ENCODE results near the gene CAMK4. TPM values are rescaled to one million over a fixed set of nuclear protein-coding genes. Genes with fewer than 3 reads are reported as not detected.

Gene CAMK4
- total and polyA plus RNA-seq, 2 donors (not counting 3 experiments of a cell fraction or from before 2014, with no cell fraction given): 2.2 to 5.4 TPM

DNA sequence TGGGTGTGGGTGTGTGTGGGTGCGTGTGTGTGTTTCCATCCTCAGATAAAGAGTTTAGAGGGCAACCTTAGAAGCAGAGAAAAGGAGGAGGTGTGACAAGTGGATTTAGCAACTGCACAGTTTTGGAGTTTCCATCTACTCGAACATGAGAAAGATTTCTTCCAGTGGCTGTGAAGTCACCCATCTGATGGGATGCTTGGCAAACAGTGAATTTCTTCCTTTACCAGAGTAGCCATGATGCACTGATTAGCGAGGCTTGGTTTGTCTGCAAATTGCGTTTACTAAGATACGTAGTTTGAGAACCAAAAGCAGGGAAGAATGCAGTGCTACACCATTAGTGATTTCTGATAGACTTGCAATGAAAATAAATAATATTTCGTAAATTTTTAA, 288.9 kb downstream of the CAMK4 start:
- H2AFZ ChIP-seq (ENCODE audit: low read depth, low read length): peak overlapping the region; percentile 47
- ChIA-PET CTCF (interaction anchor here (7.2 kb wide), 1 partner anchor 18 kb away, joined by 64 read pairs; no protein-coding TSS in a partner anchor), POLR2A (interaction anchor here (1.0 to 1.1 kb wide), 2 partner anchors 19 to 647 kb away, joined by 3 to 4 read pairs; no protein-coding TSS in a partner anchor)
- intact Hi-C loops (cut with micrococcal nuclease): loop anchor here (2.0 to 10.0 kb wide), 5 partner anchors 168 to 904 kb away; partner anchors contain the start of genes EPB41L4A and WDR36
- H3K4me1 ChIP-seq (ENCODE audit: control insufficient read depth, extremely low read depth, insufficient read depth, low read length): peaks cover 30% of the 10 kb centered on the region
- H3K79me2 ChIP-seq (ENCODE audit: control insufficient read depth, insufficient read depth, low read length): peaks cover 42% of the 10 kb centered on the region
- peak overlapping the region; percentile 93 for H3K9ac ChIP-seq (replicated peaks; ENCODE audit: extremely low read depth, insufficient read depth, low read length)
- peak overlapping the region; percentile 89 for H3K4me2 ChIP-seq (ENCODE audit: insufficient read depth, low read length)
- peaks cover under 1% of the 10 kb centered on the region for H4K20me1 ChIP-seq (replicated peaks; ENCODE audit: control insufficient read depth, extremely low read depth, insufficient read depth, low read length)
- TF ChIP-seq, protein P1, sequence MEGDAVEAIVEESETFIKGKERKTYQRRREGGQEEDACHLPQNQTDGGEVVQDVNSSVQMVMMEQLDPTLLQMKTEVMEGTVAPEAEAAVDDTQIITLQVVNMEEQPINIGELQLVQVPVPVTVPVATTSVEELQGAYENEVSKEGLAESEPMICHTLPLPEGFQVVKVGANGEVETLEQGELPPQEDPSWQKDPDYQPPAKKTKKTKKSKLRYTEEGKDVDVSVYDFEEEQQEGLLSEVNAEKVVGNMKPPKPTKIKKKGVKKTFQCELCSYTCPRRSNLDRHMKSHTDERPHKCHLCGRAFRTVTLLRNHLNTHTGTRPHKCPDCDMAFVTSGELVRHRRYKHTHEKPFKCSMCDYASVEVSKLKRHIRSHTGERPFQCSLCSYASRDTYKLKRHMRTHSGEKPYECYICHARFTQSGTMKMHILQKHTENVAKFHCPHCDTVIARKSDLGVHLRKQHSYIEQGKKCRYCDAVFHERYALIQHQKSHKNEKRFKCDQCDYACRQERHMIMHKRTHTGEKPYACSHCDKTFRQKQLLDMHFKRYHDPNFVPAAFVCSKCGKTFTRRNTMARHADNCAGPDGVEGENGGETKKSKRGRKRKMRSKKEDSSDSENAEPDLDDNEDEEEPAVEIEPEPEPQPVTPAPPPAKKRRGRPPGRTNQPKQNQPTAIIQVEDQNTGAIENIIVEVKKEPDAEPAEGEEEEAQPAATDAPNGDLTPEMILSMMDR (IDR thresholded peaks at IDR 0.05; ENCODE audit: extremely low read depth in 1 of 2, insufficient read depth in 1 of 2, low read depth in 1 of 2, low read length in 2 of 2): no peak
- TF ChIP-seq MYC (IDR thresholded peaks at IDR 0.05; ENCODE audit: low read depth, low read length): no peak
- no peak for TF ChIP-seq POLR2AphosphoS5 (IDR thresholded peaks at IDR 0.05; ENCODE audit: insufficient read depth, low read depth, low read length)
- TF ChIP-seq EZH2 (IDR thresholded peaks at IDR 0.05; ENCODE audit: borderline replicate concordance, low read depth, low read length, severe bottlenecking): no peak
- H3K27ac ChIP-seq (ENCODE audit: insufficient read depth, low read depth, low read length): peak overlapping the region; percentile 95
- dilution Hi-C loops (cut with MboI; ENCODE audit: extremely low pct_ligation_motif_present, low sequenced_read_pairs): no loop called here
- no peaks in the 10 kb centered on the region for H3K9me3 ChIP-seq (replicated peaks; ENCODE audit: control insufficient read depth, insufficient read depth, low read length)
- H3K4me3 ChIP-seq (replicated peaks in 1 of 3; ENCODE audit: insufficient read depth in 1 of 3, low read depth in 1 of 3, low read length in 3 of 3): peak overlapping the region; percentile 45 to 75 (median 72)
- no peaks in the 10 kb centered on the region for H3K9me1 ChIP-seq (replicated peaks; ENCODE audit: control insufficient read depth, extremely low read depth, insufficient read depth, low read length)
- H3K36me3 ChIP-seq (ENCODE audit: control insufficient read depth in 2 of 2, extremely low read depth in 1 of 2, insufficient read depth in 2 of 2, low read length in 2 of 2): no peaks in the 10 kb centered on the region
- TSS peak; percentile 81 for BruUV-seq (replicated peaks)
- DNase-seq (ENCODE audit: low read depth, low spot score): no peak
- FAIRE-seq: no peak
- no peaks in the 10 kb centered on the region for H3K27me3 ChIP-seq (ENCODE audit: control insufficient read depth in 2 of 2, insufficient read depth in 2 of 2, low read length in 2 of 2)

DNA sequence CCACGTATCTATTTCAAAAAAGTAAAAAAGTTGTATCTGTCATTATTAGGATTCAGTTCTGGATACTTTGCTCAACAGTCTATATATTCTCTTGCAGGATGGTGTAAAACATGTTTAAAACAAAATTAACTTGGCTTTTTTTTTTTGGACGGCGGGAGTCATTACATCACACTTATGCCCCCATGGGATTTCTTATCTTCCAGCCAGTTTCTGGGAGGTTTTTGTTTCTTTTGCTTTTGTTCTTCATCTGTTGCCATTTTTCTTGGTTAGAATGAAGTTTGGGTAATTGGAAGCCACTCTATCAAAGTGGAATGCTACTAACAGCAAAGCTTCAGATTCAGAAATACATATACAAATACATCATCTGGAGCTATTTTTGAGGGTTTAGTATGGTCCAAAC, 289.9 kb downstream of the CAMK4 start:
- Histone ChIP-seq H3K27me3 (ENCODE audit: control insufficient read depth in 2 of 2, insufficient read depth in 2 of 2, low read length in 2 of 2) (no peaks in the 10 kb centered on the region), H3K4me3 (replicated peaks in 1 of 3; ENCODE audit: insufficient read depth in 1 of 3, low read depth in 1 of 3, low read length in 3 of 3) (no peak overlapping the region), H3K36me3 (ENCODE audit: control insufficient read depth in 2 of 2, extremely low read depth in 1 of 2, insufficient read depth in 2 of 2, low read length in 2 of 2) (no peaks in the 10 kb centered on the region), H3K79me2 (ENCODE audit: control insufficient read depth, insufficient read depth, low read length) (peaks cover 32% of the 10 kb centered on the region), H3K27ac (ENCODE audit: insufficient read depth, low read depth, low read length) (peak overlapping the region; percentile 95), H3K9me3 (replicated peaks; ENCODE audit: control insufficient read depth, insufficient read depth, low read length) (no peaks in the 10 kb centered on the region), H4K20me1 (replicated peaks; ENCODE audit: control insufficient read depth, extremely low read depth, insufficient read depth, low read length) (no peaks in the 10 kb centered on the region), H3K9me1 (replicated peaks; ENCODE audit: control insufficient read depth, extremely low read depth, insufficient read depth, low read length) (no peaks in the 10 kb centered on the region), H2AFZ (ENCODE audit: low read depth, low read length) (peak overlapping the region; percentile 58), H3K4me2 (ENCODE audit: insufficient read depth, low read length) (no peak overlapping the region), H3K9ac (replicated peaks; ENCODE audit: extremely low read depth, insufficient read depth, low read length) (no peak overlapping the region), H3K4me1 (ENCODE audit: control insufficient read depth, extremely low read depth, insufficient read depth, low read length) (peaks cover 29% of the 10 kb centered on the region)
- dilution Hi-C loops (cut with MboI; ENCODE audit: extremely low pct_ligation_motif_present, low sequenced_read_pairs): no loop called here
- intact Hi-C loops (cut with micrococcal nuclease): loop anchor here (5.0 to 10.0 kb wide), 4 partner anchors 422 to 903 kb away; partner anchors contain the start of genes EPB41L4A and WDR36
- FAIRE-seq (no peak), DNase-seq (ENCODE audit: low read depth, low spot score) (no peak)
- ChIA-PET CTCF (interaction anchor here (7.2 kb wide), 1 partner anchor 17 kb away, joined by 64 read pairs; no protein-coding TSS in a partner anchor), POLR2A (no interaction called here)
- TF ChIP-seq JUN (IDR thresholded peaks at IDR 0.05; ENCODE audit: borderline replicate concordance, insufficient read depth, insufficient read length, low read depth) (no peak), POLR2AphosphoS5 (IDR thresholded peaks at IDR 0.05; ENCODE audit: insufficient read depth, low read depth, low read length) (no peak), FOS (IDR thresholded peaks at IDR 0.05; ENCODE audit: borderline replicate concordance, insufficient read depth, low read length) (no peak), GATA2 (IDR thresholded peaks at IDR 0.05; ENCODE audit: insufficient read depth, insufficient read length, low read depth, low read length) (no peak), POLR2A (IDR thresholded peaks at IDR 0.05; ENCODE audit: low read depth, low read length) (no peak), EZH2 (IDR thresholded peaks at IDR 0.05; ENCODE audit: borderline replicate concordance, low read depth, low read length, severe bottlenecking) (no peak), MYC (IDR thresholded peaks at IDR 0.05; ENCODE audit: low read depth, low read length) (no peak)
- TF ChIP-seq, protein P1 (IDR thresholded peaks at IDR 0.05; ENCODE audit: extremely low read depth in 1 of 2, insufficient read depth in 1 of 2, low read depth in 1 of 2, low read length in 2 of 2): no peak
- TF ChIP-seq, protein P2, sequence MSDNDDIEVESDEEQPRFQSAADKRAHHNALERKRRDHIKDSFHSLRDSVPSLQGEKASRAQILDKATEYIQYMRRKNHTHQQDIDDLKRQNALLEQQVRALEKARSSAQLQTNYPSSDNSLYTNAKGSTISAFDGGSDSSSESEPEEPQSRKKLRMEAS (IDR thresholded peaks at IDR 0.05; ENCODE audit: insufficient read depth, insufficient read length): no peak
- no TSS peak for BruUV-seq (replicated peaks)
